Measurements from ENCODE around the gene RYR1. TPM values are rescaled to one million over a fixed set of nuclear protein-coding genes. Genes with fewer than 3 reads are reported as not detected.

RYR1 gene
- total and polyA plus RNA-seq, 2 experiments from 2014 or later, result 0.07 to 0.21 TPM

DNA sequence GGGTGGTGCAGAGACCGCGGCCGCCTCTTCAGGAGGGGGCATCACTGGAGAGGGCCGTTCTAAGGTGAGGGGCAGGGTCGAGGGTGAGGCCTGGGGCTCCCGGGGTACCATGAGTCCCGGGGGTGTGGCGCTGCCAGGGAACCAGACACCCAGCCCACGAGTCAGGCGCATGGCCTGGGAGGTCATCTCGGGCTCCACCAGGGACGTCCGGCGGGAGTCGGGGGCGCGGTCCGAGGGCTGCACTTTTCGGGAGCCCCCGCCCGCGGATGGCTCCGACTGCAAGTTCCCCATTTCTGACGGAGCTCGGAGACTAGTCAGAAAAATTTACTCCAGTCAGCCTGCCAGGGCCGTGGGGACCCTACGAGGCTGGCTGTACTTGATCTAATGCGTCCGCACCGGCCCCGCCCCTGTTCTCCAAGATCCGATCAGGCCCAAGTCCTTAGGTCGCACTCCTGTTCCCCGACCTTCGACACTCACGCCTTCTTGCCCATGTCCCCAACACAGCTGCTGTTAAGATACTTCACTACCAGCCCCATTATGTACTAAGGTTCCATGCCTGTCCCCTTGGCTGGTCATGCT lies 46.4 kb upstream of the RYR1 start:
- Histone ChIP-seq H4K20me1 (ENCODE audit: insufficient read depth, poor library complexity, severe bottlenecking) (no peaks in the 10 kb centered on the region), H2AFZ (no peak overlapping the region), H3K27me3 (no peaks in the 10 kb centered on the region), H3K9me2 (replicated peaks; ENCODE audit: insufficient read depth) (no peaks in the 10 kb centered on the region), H3K9me3 (ENCODE audit: low read depth) (no peaks in the 10 kb centered on the region), H3K4me1 (ENCODE audit: insufficient read depth) (peaks cover 12% of the 10 kb centered on the region), H3K36me3 (replicated peaks; ENCODE audit: insufficient read depth, low read depth) (no peaks in the 10 kb centered on the region), H3K27ac (peak overlapping the region; percentile 84), H3K4me3 (no peak overlapping the region), H3K79me2 (no peaks in the 10 kb centered on the region), H3K4me2 (peak overlapping the region; percentile 94)
- TF ChIP-seq, protein P1, sequence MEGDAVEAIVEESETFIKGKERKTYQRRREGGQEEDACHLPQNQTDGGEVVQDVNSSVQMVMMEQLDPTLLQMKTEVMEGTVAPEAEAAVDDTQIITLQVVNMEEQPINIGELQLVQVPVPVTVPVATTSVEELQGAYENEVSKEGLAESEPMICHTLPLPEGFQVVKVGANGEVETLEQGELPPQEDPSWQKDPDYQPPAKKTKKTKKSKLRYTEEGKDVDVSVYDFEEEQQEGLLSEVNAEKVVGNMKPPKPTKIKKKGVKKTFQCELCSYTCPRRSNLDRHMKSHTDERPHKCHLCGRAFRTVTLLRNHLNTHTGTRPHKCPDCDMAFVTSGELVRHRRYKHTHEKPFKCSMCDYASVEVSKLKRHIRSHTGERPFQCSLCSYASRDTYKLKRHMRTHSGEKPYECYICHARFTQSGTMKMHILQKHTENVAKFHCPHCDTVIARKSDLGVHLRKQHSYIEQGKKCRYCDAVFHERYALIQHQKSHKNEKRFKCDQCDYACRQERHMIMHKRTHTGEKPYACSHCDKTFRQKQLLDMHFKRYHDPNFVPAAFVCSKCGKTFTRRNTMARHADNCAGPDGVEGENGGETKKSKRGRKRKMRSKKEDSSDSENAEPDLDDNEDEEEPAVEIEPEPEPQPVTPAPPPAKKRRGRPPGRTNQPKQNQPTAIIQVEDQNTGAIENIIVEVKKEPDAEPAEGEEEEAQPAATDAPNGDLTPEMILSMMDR (IDR thresholded peaks at IDR 0.05; ENCODE audit: poor library complexity), result no peak
- TF ChIP-seq EZH2phosphoT487 (IDR thresholded peaks at IDR 0.05; ENCODE audit: low read depth, severe bottlenecking, unreplicated experiment) (no peak), EZH2 (IDR thresholded peaks at IDR 0.05; ENCODE audit: borderline replicate concordance) (no peak)
- WGBS (ENCODE audit: low lambda C conversion rate, missing lambda C conversion rate), result 39% methylated on average over 28 of the region's 36 CpGs
- peak; percentile 25 for DNase-seq (ENCODE audit: low spot score)

GRCh38 chr19:38387550-38388348 lies 45.7 kb upstream of the RYR1 start, which contains the start of gene GGN:
Gene GGN (minus strand): TSS chr19:38388034. CDS start chr19:38387261, 773 bp downstream.
- Histone ChIP-seq H3K9me3 (ENCODE audit: low read depth) (no peaks in the 10 kb centered on the region), H3K4me1 (ENCODE audit: insufficient read depth) (peaks cover 12% of the 10 kb centered on the region), H2AFZ (peak within 1 kb of the TSS; percentile 70), H3K9me2 (replicated peaks; ENCODE audit: insufficient read depth) (no peaks in the 10 kb centered on the region), H3K4me3 (peak within 1 kb of the TSS; percentile 77), H3K27ac (peak within 1 kb of the TSS; percentile 84), H3K36me3 (replicated peaks; ENCODE audit: insufficient read depth, low read depth) (no peaks in the 10 kb centered on the region), H3K4me2 (peak within 1 kb of the TSS; percentile 94), H3K27me3 (no peaks in the 10 kb centered on the region), H3K79me2 (no peaks in the 10 kb centered on the region), H4K20me1 (ENCODE audit: insufficient read depth, poor library complexity, severe bottlenecking) (no peaks in the 10 kb centered on the region)
- 4% methylated on average over 28 of the region's 51 CpGs for WGBS (ENCODE audit: low lambda C conversion rate, missing lambda C conversion rate)
- TF ChIP-seq EZH2phosphoT487 (IDR thresholded peaks at IDR 0.05; ENCODE audit: low read depth, severe bottlenecking, unreplicated experiment), result no peak
- TF ChIP-seq, protein P1 (IDR thresholded peaks at IDR 0.05; ENCODE audit: poor library complexity), result no peak
- no peak for TF ChIP-seq EZH2 (IDR thresholded peaks at IDR 0.05; ENCODE audit: borderline replicate concordance)
- peak; percentile 95 for DNase-seq (ENCODE audit: low spot score)

DNA sequence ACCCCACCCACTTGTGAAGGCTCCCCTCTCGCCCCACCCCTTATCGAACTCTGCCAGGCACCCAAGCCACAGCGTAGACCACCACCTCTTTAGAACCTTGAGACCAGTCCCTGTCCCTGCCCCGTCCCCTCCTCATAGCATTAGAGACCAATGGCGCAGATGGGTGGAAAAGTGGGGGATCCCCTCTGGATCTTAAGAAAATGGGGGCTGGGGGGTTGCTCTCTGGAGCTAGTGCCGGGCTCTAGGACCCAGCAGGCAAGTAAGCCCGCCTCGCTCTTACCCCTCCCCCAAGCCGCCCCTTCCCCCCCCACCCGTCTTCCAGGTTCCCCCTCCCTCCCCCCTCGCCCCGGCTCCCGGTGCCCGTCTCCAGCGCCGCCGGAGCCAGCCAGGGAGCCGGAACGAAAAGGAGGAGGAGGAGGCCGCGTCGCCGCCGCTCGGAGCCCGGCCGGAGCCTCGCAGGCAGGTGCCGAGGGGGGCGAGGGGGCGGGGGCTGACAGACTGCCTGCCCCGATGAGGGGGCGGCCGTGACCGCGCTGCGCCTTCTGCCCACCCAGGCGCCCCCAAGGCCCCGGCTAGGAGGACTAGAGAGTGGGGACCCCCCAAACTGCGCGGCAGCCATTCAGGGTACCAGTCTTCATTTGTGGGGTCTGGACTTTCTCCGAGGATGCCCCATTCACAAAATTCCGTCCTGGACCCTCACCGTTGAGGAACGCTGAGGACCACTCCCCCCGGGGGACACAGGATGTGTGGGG lies 45.0 kb upstream of the RYR1 start, which contains the start of gene SPRED3:
Gene SPRED3, plus strand, starts transcription at position 349 of the 752 bp plus-strand sequence. CDS start 1,606 bp downstream, outside the sequence.
- Histone ChIP-seq H4K20me1 (ENCODE audit: insufficient read depth, poor library complexity, severe bottlenecking) (no peaks in the 10 kb centered on the region), H3K79me2 (no peaks in the 10 kb centered on the region), H3K4me1 (ENCODE audit: insufficient read depth) (peaks cover 12% of the 10 kb centered on the region), H3K9me3 (ENCODE audit: low read depth) (no peaks in the 10 kb centered on the region), H3K4me3 (peak within 1 kb of the TSS; percentile 77), H2AFZ (peak within 1 kb of the TSS; percentile 70), H3K9me2 (replicated peaks; ENCODE audit: insufficient read depth) (no peaks in the 10 kb centered on the region), H3K27ac (peak within 1 kb of the TSS; percentile 84), H3K4me2 (peak within 1 kb of the TSS; percentile 94), H3K36me3 (replicated peaks; ENCODE audit: insufficient read depth, low read depth) (no peaks in the 10 kb centered on the region), H3K27me3 (no peaks in the 10 kb centered on the region)
- TF ChIP-seq EZH2 (IDR thresholded peaks at IDR 0.05; ENCODE audit: borderline replicate concordance) (no peak), EZH2phosphoT487 (IDR thresholded peaks at IDR 0.05; ENCODE audit: low read depth, severe bottlenecking, unreplicated experiment) (no peak)
- TF ChIP-seq, protein P1 (IDR thresholded peaks at IDR 0.05; ENCODE audit: poor library complexity), result no peak
- WGBS (ENCODE audit: low lambda C conversion rate, missing lambda C conversion rate), result 2% methylated on average over 13 of the region's 46 CpGs
- DNase-seq (ENCODE audit: low spot score), result peak; percentile 77

All from hepatocyte (in vitro differentiated cells).